KMS-11 (cell line): ENCODE measurements around the gene SPTBN1.
A peak's percentile ranks its signal among the peaks of the same experiment; 100 is the strongest.

Source experiments
- H2AFZ ChIP-seq: fragments of 200-600 bp; sonication (generic); 2 replicates; pipeline ENCODE4 v1.6.1; 2016; ENCODE audit warnings: antibody characterized with exemption, mixed run types, low read depth
- H3K27ac ChIP-seq: fragments of 200-600 bp; sonication (generic); 2 replicates; pipeline ENCODE4 v1.6.1; 2016; ENCODE audit warnings: mild to moderate bottlenecking, mixed run types
- H3K27me3 ChIP-seq: fragments of 200-600 bp; sonication (generic); 2 replicates; pipeline ENCODE4 v1.6.1; 2017; ENCODE audit warnings: mild to moderate bottlenecking, low read depth, mixed run types, moderate library complexity; ENCODE audit not compliant: insufficient read depth
- H3K36me3 ChIP-seq: fragments of 200-600 bp; sonication (generic); 2 replicates; pipeline ENCODE4 v1.6.1; 2017; ENCODE audit warnings: mild to moderate bottlenecking, mixed run types; ENCODE audit not compliant: insufficient read depth
- H3K4me1 ChIP-seq: fragments of 200-600 bp; sonication (generic); 2 replicates; pipeline ENCODE4 v1.6.1; 2016; ENCODE audit warnings: mild to moderate bottlenecking, low read depth, mixed run types; ENCODE audit not compliant: poor library complexity, severe bottlenecking
- H3K4me2 ChIP-seq: fragments of 200-600 bp; sonication (generic); 2 replicates; pipeline ENCODE4 v1.7.0; 2016; ENCODE audit warnings: mild to moderate bottlenecking, mixed run types
- H3K4me3 ChIP-seq: fragments of 200-600 bp; sonication (generic); IDR thresholded peaks from 2 replicates; pipeline ENCODE4 v1.6.1; 2017; ENCODE audit warnings: low read depth, low read length, mixed read lengths; ENCODE audit not compliant: insufficient read depth
- H3K79me2 ChIP-seq: fragments of 200-600 bp; sonication (generic); 2 replicates; pipeline ENCODE4 v1.6.1; 2016; ENCODE audit warnings: low read depth, mixed run types; ENCODE audit not compliant: insufficient read depth
- H3K9ac ChIP-seq: fragments of 200-600 bp; sonication (generic); 2 replicates; pipeline ENCODE4 v1.6.1; 2016; ENCODE audit warnings: mild to moderate bottlenecking, mixed run types
- H4K20me1 ChIP-seq: fragments of 200-600 bp; sonication (generic); 2 replicates; pipeline ENCODE4 v1.6.1; 2016; ENCODE audit warnings: mild to moderate bottlenecking, mixed run types; ENCODE audit not compliant: insufficient read depth
- TF ChIP-seq, protein P1 (sequence below): fragments of 200-600 bp; sonication (generic); conservative IDR thresholded peaks from 2 replicates; pipeline ENCODE4 v1.6.1; 2017; ENCODE audit warnings: low read depth, mild to moderate bottlenecking, antibody characterized with exemption, low read length, moderate library complexity, mixed read lengths

Gene SPTBN1

DNA sequence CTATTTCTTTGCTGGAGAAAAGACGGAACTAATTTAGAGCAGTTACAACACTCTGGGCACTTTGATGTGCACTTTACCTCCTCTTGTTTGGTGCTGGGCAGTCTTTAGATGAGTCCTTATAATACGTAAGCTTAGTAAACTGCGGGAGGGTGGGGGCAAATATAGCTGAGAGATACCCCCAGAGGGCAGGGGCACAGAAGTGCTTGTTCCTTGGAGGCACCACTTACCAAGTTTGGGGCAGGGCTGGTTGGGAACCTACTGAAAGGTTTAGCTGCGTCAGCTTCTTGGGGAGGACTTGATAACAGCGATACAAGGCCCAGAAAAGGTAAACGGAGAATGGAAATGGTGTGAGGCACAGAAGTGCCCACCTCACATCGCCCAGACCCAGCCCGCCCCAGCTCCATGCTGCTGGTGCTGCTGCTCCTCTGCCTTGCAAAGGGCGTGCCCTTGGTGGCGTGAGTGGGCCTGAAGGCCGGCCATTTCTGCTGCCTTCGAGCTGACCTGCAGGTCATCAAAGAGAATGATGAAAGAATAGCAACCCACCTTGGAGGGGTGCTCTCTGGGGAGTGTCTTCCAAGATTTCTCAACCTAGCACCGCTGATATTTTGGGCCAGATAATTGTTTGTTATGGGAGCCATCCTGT lies 139.2 kb downstream of the SPTBN1 start:
- no peaks in the 10 kb centered on the region; the same call in 1 of the 2 replicates for H3K36me3 ChIP-seq
- H3K27ac ChIP-seq, result no peak overlapping the region
- TF ChIP-seq, protein P1, sequence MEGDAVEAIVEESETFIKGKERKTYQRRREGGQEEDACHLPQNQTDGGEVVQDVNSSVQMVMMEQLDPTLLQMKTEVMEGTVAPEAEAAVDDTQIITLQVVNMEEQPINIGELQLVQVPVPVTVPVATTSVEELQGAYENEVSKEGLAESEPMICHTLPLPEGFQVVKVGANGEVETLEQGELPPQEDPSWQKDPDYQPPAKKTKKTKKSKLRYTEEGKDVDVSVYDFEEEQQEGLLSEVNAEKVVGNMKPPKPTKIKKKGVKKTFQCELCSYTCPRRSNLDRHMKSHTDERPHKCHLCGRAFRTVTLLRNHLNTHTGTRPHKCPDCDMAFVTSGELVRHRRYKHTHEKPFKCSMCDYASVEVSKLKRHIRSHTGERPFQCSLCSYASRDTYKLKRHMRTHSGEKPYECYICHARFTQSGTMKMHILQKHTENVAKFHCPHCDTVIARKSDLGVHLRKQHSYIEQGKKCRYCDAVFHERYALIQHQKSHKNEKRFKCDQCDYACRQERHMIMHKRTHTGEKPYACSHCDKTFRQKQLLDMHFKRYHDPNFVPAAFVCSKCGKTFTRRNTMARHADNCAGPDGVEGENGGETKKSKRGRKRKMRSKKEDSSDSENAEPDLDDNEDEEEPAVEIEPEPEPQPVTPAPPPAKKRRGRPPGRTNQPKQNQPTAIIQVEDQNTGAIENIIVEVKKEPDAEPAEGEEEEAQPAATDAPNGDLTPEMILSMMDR, result no peak
- peaks cover 97% of the 10 kb centered on the region for H3K79me2 ChIP-seq
- H2AFZ ChIP-seq, result no peak overlapping the region
- H3K4me2 ChIP-seq, result no peak overlapping the region
- peaks cover 24% of the 10 kb centered on the region for H4K20me1 ChIP-seq
- no peak overlapping the region for H3K9ac ChIP-seq
- H3K4me1 ChIP-seq, result peaks cover 57% of the 10 kb centered on the region
- no peaks in the 10 kb centered on the region for H3K27me3 ChIP-seq
- no peak overlapping the region for H3K4me3 ChIP-seq

DNA sequence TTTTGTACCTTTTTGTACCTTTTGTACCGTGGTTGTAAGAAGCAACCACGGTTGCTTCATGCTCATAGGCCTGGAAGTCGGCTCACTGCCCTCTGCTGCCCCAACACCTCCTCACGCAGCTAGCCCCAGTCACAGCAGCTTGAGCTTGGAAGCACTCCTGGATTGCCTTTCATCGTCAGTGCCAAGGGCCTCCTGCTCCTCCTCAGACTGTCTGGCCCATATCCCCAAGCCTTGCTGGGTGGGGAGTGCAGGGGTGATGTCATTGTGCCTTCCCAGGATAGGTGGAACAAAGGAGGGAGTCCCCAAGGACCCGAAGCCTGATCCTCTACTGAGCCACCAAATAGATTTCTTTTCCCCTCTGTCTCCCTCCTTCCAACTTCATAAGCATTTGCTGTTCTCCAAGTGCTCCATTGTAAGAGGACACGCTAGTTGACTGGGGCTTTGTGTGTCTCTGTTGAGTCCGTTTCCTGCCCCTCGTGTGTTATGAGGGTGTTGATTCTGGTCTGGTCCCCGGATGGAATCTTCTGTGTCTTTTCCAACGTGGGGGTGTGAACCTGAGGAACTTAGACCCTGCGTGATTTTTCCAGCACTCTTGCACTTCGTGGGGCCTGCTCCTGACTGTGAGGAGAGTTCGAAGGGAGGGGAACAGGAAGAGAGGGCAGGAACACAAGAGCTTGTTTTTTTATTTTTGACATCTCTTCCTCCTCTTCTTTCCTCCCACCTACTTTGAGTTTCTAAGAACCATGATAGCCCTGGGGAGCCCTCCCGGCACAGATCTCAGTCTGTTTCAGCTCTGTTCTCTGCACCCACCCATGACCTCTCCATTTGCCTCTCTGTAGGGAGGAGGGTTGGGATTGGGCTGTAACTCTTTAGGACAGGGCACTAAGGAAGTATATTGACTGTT lies 140.1 kb downstream of the SPTBN1 start:
- H2AFZ ChIP-seq, result no peak overlapping the region
- peaks cover 66% of the 10 kb centered on the region for H3K4me1 ChIP-seq
- H3K4me3 ChIP-seq, result no peak overlapping the region
- no peak overlapping the region for H3K9ac ChIP-seq
- H3K4me2 ChIP-seq, result no peak overlapping the region
- H3K36me3 ChIP-seq, result no peaks in the 10 kb centered on the region; the same call in 1 of the 2 replicates
- TF ChIP-seq, protein P1, result no peak
- no peaks in the 10 kb centered on the region for H3K27me3 ChIP-seq
- H3K27ac ChIP-seq, result peak overlapping the region; percentile 18; the same call in 1 of the 2 replicates
- H3K79me2 ChIP-seq, result peaks cover 97% of the 10 kb centered on the region
- peaks cover 33% of the 10 kb centered on the region for H4K20me1 ChIP-seq

DNA sequence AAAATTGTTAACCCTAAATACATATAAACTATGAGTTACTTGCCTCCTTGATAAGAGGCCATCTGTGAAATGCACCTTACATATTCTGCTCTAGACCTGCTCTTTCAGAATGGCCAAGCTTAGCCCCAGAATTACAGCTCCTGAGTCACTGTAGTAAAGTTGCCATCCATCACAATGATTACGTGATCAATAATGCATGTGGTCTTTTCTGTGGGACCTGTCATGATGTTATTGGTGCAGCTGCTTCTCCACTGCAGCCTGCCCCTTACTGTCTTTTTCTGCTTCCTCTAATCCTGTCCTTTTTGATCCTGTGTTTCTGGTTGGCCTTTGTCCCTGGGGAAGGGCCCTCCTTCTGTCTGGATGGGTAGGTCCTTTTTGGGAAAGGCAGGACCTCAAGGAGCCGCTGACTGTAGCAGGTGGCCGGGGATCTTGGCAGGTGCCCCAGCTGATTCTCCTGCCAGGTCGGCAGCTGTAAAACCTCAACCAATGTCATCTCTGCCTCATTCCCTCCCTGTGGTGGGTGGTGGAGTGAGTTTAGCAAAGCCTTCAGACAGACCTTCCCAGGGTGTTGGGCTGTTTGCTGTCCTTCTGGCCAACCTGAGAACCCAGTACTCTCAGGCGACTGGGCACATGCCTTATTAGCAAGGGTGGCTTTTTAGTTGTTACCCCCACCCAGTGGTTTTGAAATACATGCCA lies 141.2 kb downstream of the SPTBN1 start:
- Histone ChIP-seq H3K9ac (no peak overlapping the region), H3K27ac (peak overlapping the region; percentile 18), H4K20me1 (peaks cover 36% of the 10 kb centered on the region), H2AFZ (no peak overlapping the region), H3K36me3 (no peaks in the 10 kb centered on the region; the same call in 1 of the 2 replicates), H3K27me3 (no peaks in the 10 kb centered on the region), H3K4me2 (no peak overlapping the region; the same call in none of the 2 replicates), H3K4me1 (peaks cover 75% of the 10 kb centered on the region), H3K4me3 (no peak overlapping the region), H3K79me2 (peaks cover 100% of the 10 kb centered on the region)
- TF ChIP-seq, protein P1, result no peak
